ENCODE results near the gene ASZ1. TPM values are rescaled to one million over a fixed set of nuclear protein-coding genes. Genes with fewer than 3 reads are reported as not detected.
"Not testable (repeated sequence)": the region's sequence is repeated elsewhere in the genome, so short reads cannot be mapped to it uniquely, and the experiment has no call there.

ASZ1 gene
- polyA plus RNA-seq (ENCODE audit: insufficient read length), result not detected
- long read RNA-seq, donor 1, result 0 reads
- long read RNA-seq, donor 2, result 0 reads
- long read RNA-seq, donor 3, result 0 reads
- long read RNA-seq, donor 4, result 0 reads
- long read RNA-seq, donor 5, result 0 reads
- long read RNA-seq, donor 6, result 0 reads
- long read RNA-seq, donor 7, result 0 reads
- long read RNA-seq, donor 8, result 0 reads

GRCh38 chr7:117427258-117427701 is at the start of gene ASZ1:
TSS of gene ASZ1 (minus strand) at chr7:117427493. CDS start at chr7:117427460, 33 bp downstream.
- no peak for DNase-seq

GRCh38 chr7:117476557-117477215 is 49.4 kb upstream of the ASZ1 start:
- no peak for DNase-seq

- no peak for DNase-seq
Measured at GRCh38 chr7:117472335-117472734, 45.0 kb upstream of the ASZ1 start.

GRCh38 chr7:117470777-117471176 is 43.5 kb upstream of the ASZ1 start:
- no peak for DNase-seq

GRCh38 chr7:117468174-117468573 is 40.9 kb upstream of the ASZ1 start:
- no peak for DNase-seq

GRCh38 chr7:117460815-117461214 is 33.5 kb upstream of the ASZ1 start:
- DNase-seq, result not testable (repeated sequence)

- no peak for DNase-seq
Measured at GRCh38 chr7:117459735-117460134, 32.4 kb upstream of the ASZ1 start.

- peak; percentile 34 for DNase-seq
Measured at GRCh38 chr7:117458977-117459583, 31.8 kb upstream of the ASZ1 start.

GRCh38 chr7:117448655-117449054 is 21.4 kb upstream of the ASZ1 start:
- no peak for DNase-seq

GRCh38 chr7:117446220-117446815 is 19.0 kb upstream of the ASZ1 start:
- DNase-seq, result no peak

GRCh38 chr7:117445206-117445605 is 17.9 kb upstream of the ASZ1 start:
- DNase-seq, result no peak

GRCh38 chr7:117444646-117445045 is 17.4 kb upstream of the ASZ1 start:
- DNase-seq, result no peak

GRCh38 chr7:117435475-117436043 is 8.3 kb upstream of the ASZ1 start:
- no peak for DNase-seq

- no peak for DNase-seq
Measured at GRCh38 chr7:117424090-117424829, 3.0 kb downstream of the ASZ1 start.

GRCh38 chr7:117414591-117414990 is 12.7 kb downstream of the ASZ1 start:
- not testable (repeated sequence) for DNase-seq

GRCh38 chr7:117412946-117413559 is 14.2 kb downstream of the ASZ1 start:
- no peak for DNase-seq

GRCh38 chr7:117412390-117412789 is 14.9 kb downstream of the ASZ1 start:
- no peak for DNase-seq

- DNase-seq, result no peak
Measured at GRCh38 chr7:117411539-117411938, 15.8 kb downstream of the ASZ1 start.

- DNase-seq, result no peak
Measured at GRCh38 chr7:117408831-117409230, 18.5 kb downstream of the ASZ1 start.

- no peak for DNase-seq
Measured at GRCh38 chr7:117405519-117405918, 21.8 kb downstream of the ASZ1 start.

- DNase-seq, result no peak
Measured at GRCh38 chr7:117403737-117404136, 23.6 kb downstream of the ASZ1 start.

- no peak for DNase-seq
Measured at GRCh38 chr7:117402109-117402508, 25.2 kb downstream of the ASZ1 start.
